GM10248 (cell line): ENCODE data around the gene CHPF.

Experiments
- CTCF ChIA-PET: fragments of 300-600 bp; sonication (Branson Sonifier 250); formaldehyde crosslinking; extraction: SDS; loops from one replicate; lab custom pipeline; 2021; ENCODE audit warnings: antibody characterized with exemption; lab: Yijun Ruan, JAX
- POLR2A ChIA-PET: fragments of 350-650 bp; sonication (Branson Sonifier 250); formaldehyde crosslinking; extraction: SDS; loops from one replicate; lab custom pipeline; 2020; ENCODE audit warnings: antibody characterized with exemption; lab: Yijun Ruan, JAX
- DNase-seq: peaks from one replicate; pipeline ENCODE4 v3.0.0; 2012; ENCODE audit errors: extremely low spot score
- CTCF ChIP-seq: IDR thresholded peaks from 2 replicates; pipeline ENCODE4 v1.5.1; 2012; ENCODE audit warnings: mild to moderate bottlenecking, low read depth; ENCODE audit errors: extremely low read depth, missing control alignments, control extremely low read depth

CHPF gene

GRCh38 chr2:219539926-219540678 lies 3.5 kb downstream of the CHPF start:
- no peak for DNase-seq
- CTCF ChIA-PET = interaction anchor here (0.7 to 8.1 kb wide), 31 partner anchors 12 to 1268 kb away, joined by 3 to 153 read pairs (median 6); partner anchors contain the start of gene GMPPA
- POLR2A ChIA-PET = no interaction called here
- no peak for TF ChIP-seq CTCF

- DNase-seq = no peak
- TF ChIP-seq CTCF = no peak
- POLR2A ChIA-PET = no interaction called here
- CTCF ChIA-PET = interaction anchor here (1.0 to 8.1 kb wide), 7 partner anchors 11 to 150 kb away, joined by 3 to 153 read pairs (median 7); partner anchors contain the start of gene GMPPA
Observed at GRCh38 chr2:219538956-219539788, 4.4 kb downstream of the CHPF start.

- POLR2A ChIA-PET = no interaction called here
- no peak for DNase-seq
- TF ChIP-seq CTCF = no peak
- CTCF ChIA-PET = interaction anchor here (1.0 to 8.1 kb wide), 7 partner anchors 11 to 151 kb away, joined by 3 to 153 read pairs (median 6); partner anchors contain the start of gene GMPPA
Observed at GRCh38 chr2:219538504-219538951, 5.1 kb downstream of the CHPF start.

- POLR2A ChIA-PET = no interaction called here
- TF ChIP-seq CTCF = no peak
- DNase-seq = no peak
- CTCF ChIA-PET = interaction anchor here (1.2 to 8.1 kb wide), 7 partner anchors 10 to 152 kb away, joined by 3 to 153 read pairs (median 6); partner anchors contain the start of gene GMPPA
Observed at GRCh38 chr2:219537657-219538488, 5.7 kb downstream of the CHPF start.

GRCh38 chr2:219536967-219537366 lies 6.6 kb downstream of the CHPF start:
- no peak for TF ChIP-seq CTCF
- ChIA-PET POLR2A (no interaction called here), CTCF (interaction anchor here (1.2 to 1.5 kb wide), 3 partner anchors 18 to 38 kb away, joined by 3 to 6 read pairs (median 3); partner anchors contain the start of gene GMPPA)
- DNase-seq = no peak
